SK-N-SH (cell line): ENCODE measurements around the gene PIK3CG. TPM values are rescaled to one million over a fixed set of nuclear protein-coding genes. Genes with fewer than 3 reads are reported as not detected.
A peak's percentile ranks its signal among the peaks of the same experiment; 100 is the strongest.
"Not testable (repeated sequence)": the region's sequence is repeated elsewhere in the genome, so short reads cannot be mapped to it uniquely, and the experiment has no call there.

Experiments
- CTCF ChIA-PET: fragments of 300-600, 350-600 bp; formaldehyde crosslinking; extraction: SDS; loops from one replicate; lab custom pipeline; 2021; lab: Yijun Ruan, JAX
- POLR2A ChIA-PET: fragments of 350-600 bp; sonication (Branson Sonifier 250); formaldehyde crosslinking; extraction: SDS; loops from one replicate; lab custom pipeline; 2020; ENCODE audit warnings: antibody characterized with exemption, inconsistent platforms; lab: Yijun Ruan, JAX
- DNase-seq: peaks from one replicate; pipeline ENCODE4 v3.0.0; 2012
- H2AFZ ChIP-seq: fragments of 200-600 bp; sonication (generic); 2 replicates; pipeline ENCODE4 v1.8.1; 2016; ENCODE audit warnings: antibody characterized with exemption, mild to moderate bottlenecking, low read depth
- H3F3A ChIP-seq: fragments of 200-600 bp; sonication (generic); replicated peaks from 2 replicates; pipeline ENCODE3; 2016; ENCODE audit warnings: antibody characterized with exemption, mild to moderate bottlenecking; ENCODE audit not compliant: insufficient read depth
- H3K27ac ChIP-seq, 2 experiments: fragments of 200-500 bp in 1 of 2; fragments of 200-600 bp in 1 of 2; sonication (Bioruptor generic) in 1 of 2; sonication (generic), shearing (Covaris generic) in 1 of 2; 2 replicates each; pipeline versions ENCODE4 v1.5.1 to v1.6.1; 2014 to 2016; ENCODE audit warnings: low read depth in 2 of 2, inconsistent platforms in 1 of 2, low read length in 1 of 2, mild to moderate bottlenecking in 1 of 2, mixed read lengths in 1 of 2
- H3K27me3 ChIP-seq: fragments of 200-600 bp; sonication (generic), shearing (Covaris generic); 2 replicates; pipeline ENCODE4 v1.6.1; 2016; ENCODE audit warnings: mixed run types; ENCODE audit not compliant: insufficient read depth
- H3K36me3 ChIP-seq, 2 experiments: fragments of 200-500 bp in 1 of 2; fragments of 200-600 bp in 1 of 2; sonication (Bioruptor generic) in 1 of 2; sonication (generic) in 1 of 2; replicated peaks in 1 of 2; 2 replicates each; pipeline versions ENCODE3 to v1.5.1; 2014 to 2016; ENCODE audit warnings: low read length in 1 of 2, mild to moderate bottlenecking in 1 of 2; ENCODE audit not compliant: insufficient read depth in 2 of 2, control insufficient read depth in 1 of 2
- H3K4me1 ChIP-seq, 2 experiments: fragments of 200-500 bp in 1 of 2; fragments of 200-600 bp in 1 of 2; sonication (Bioruptor generic) in 1 of 2; sonication (generic), shearing (Covaris generic) in 1 of 2; 2 replicates each; pipeline versions ENCODE4 v1.5.1 to v1.6.1; 2014 to 2016; ENCODE audit warnings: low read depth in 1 of 2, low read length in 1 of 2, mixed run types in 1 of 2; ENCODE audit not compliant: insufficient read depth in 2 of 2, control insufficient read depth in 1 of 2
- H3K4me2 ChIP-seq: fragments of 200-600 bp; sonication (generic), shearing (Covaris generic); 2 replicates; pipeline ENCODE4 v1.6.1; 2017; ENCODE audit warnings: mixed run types
- H3K4me3 ChIP-seq, 2 experiments: fragments of 200-500 bp in 1 of 2; fragments of 200-600 bp in 1 of 2; sonication (Bioruptor generic) in 1 of 2; sonication (generic), shearing (Covaris generic) in 1 of 2; 2 replicates each; pipeline versions ENCODE4 v1.5.1 to v1.8.1; 2014 to 2016; ENCODE audit warnings: low read depth in 2 of 2, inconsistent platforms in 1 of 2, low read length in 1 of 2, mild to moderate bottlenecking in 1 of 2, mixed read lengths in 1 of 2, moderate library complexity in 1 of 2
- H3K79me2 ChIP-seq: fragments of 200-600 bp; sonication (generic); 2 replicates; pipeline ENCODE4 v1.8.1; 2017; ENCODE audit warnings: mild to moderate bottlenecking; ENCODE audit not compliant: insufficient read depth
- H3K9ac ChIP-seq: fragments of 200-600 bp; sonication (generic); 2 replicates; pipeline ENCODE4 v1.6.1; 2017; ENCODE audit warnings: mixed run types
- H3K9me2 ChIP-seq: fragments of 200-600 bp; sonication (generic); 2 replicates; pipeline ENCODE4 v1.6.1; 2017; ENCODE audit warnings: mixed run types
- H3K9me3 ChIP-seq: fragments of 200-600 bp; sonication (generic); 2 replicates; pipeline ENCODE4 v1.6.1; 2017; ENCODE audit warnings: mixed run types, mild to moderate bottlenecking, moderate library complexity
- H4K20me1 ChIP-seq: fragments of 200-600 bp; sonication (generic); 2 replicates; pipeline ENCODE4 v1.6.1; 2017; ENCODE audit warnings: mild to moderate bottlenecking, mixed run types; ENCODE audit not compliant: insufficient read depth
- CHD2 ChIP-seq: fragments of 150-350 bp; IDR thresholded peaks from 2 replicates; pipeline ENCODE4 v1.6.1; 2018; ENCODE audit warnings: low read length; ENCODE audit not compliant: partially characterized antibody
- ELF1 ChIP-seq: IDR thresholded peaks from 2 replicates; pipeline ENCODE4 v1.4.0; 2012
- EP300 ChIP-seq, 2 experiments: IDR thresholded peaks; 2 replicates each; pipeline versions ENCODE4 v1.4.0 to v1.6.1; 2012; ENCODE audit warnings: borderline replicate concordance in 1 of 2, low read depth in 1 of 2, low read length in 1 of 2
- EZH2phosphoT487 ChIP-seq: fragments of 200-600 bp; sonication (generic); IDR thresholded peaks from 2 replicates; pipeline ENCODE4 v1.6.1; 2017; ENCODE audit warnings: low read depth, mixed run types, mild to moderate bottlenecking, antibody characterized with exemption, moderate library complexity, borderline replicate concordance
- FOSL2 ChIP-seq: IDR thresholded peaks from 2 replicates; pipeline ENCODE4 v1.4.0; 2012; ENCODE audit warnings: low read depth, mild to moderate bottlenecking, moderate library complexity, borderline replicate concordance
- FOXJ3 ChIP-seq: sonication (generic); formaldehyde crosslinking; IDR thresholded peaks from 2 replicates; pipeline ENCODE4 v1.5.1; 2020; ENCODE audit warnings: mild to moderate bottlenecking, missing genetic modification reagents
- FOXM1 ChIP-seq: IDR thresholded peaks from 2 replicates; pipeline ENCODE4 v1.4.0; 2012; ENCODE audit warnings: low read depth, mild to moderate bottlenecking
- GABPA ChIP-seq: IDR thresholded peaks from 2 replicates; pipeline ENCODE4 v1.4.0; 2012; ENCODE audit warnings: low read depth, mild to moderate bottlenecking
- IRF3 ChIP-seq: fragments of 150-350 bp; IDR thresholded peaks from 2 replicates; pipeline ENCODE4 v1.6.1; 2016; ENCODE audit warnings: mild to moderate bottlenecking, low read depth, low read length
- JUND ChIP-seq: IDR thresholded peaks from 2 replicates; pipeline ENCODE4 v1.4.0; 2012
- MAX ChIP-seq: IDR thresholded peaks from 2 replicates; pipeline ENCODE4 v1.4.0; 2012; ENCODE audit warnings: low read depth
- NFIC ChIP-seq: IDR thresholded peaks from 2 replicates; pipeline ENCODE4 v1.4.0; 2012; ENCODE audit warnings: borderline replicate concordance
- PBX3 ChIP-seq: IDR thresholded peaks from 2 replicates; pipeline ENCODE4; 2012
- POLR2AphosphoS5 ChIP-seq: IDR thresholded peaks from 2 replicates; pipeline ENCODE4 v1.6.1; 2012; ENCODE audit warnings: low read depth, low read length
- RCOR1 ChIP-seq: fragments of 150-350 bp; IDR thresholded peaks from 2 replicates; pipeline ENCODE4 v1.6.1; 2017; ENCODE audit warnings: antibody characterized with exemption, low read length
- TAF1 ChIP-seq: IDR thresholded peaks from 2 replicates; pipeline ENCODE4 v1.6.1; 2012; ENCODE audit warnings: low read depth, mild to moderate bottlenecking, low read length, moderate library complexity, borderline replicate concordance
- TCF12 ChIP-seq: IDR thresholded peaks from 2 replicates; pipeline ENCODE4 v1.4.0; 2012
- TEAD4 ChIP-seq: IDR thresholded peaks from 2 replicates; pipeline ENCODE4 v1.4.0; 2012; ENCODE audit warnings: mild to moderate bottlenecking, borderline replicate concordance; ENCODE audit not compliant: insufficient read depth
- USF2 ChIP-seq: fragments of 150-350 bp; IDR thresholded peaks from 2 replicates; pipeline ENCODE4 v1.6.1; 2017; ENCODE audit warnings: antibody characterized with exemption, low read length, low read depth, borderline replicate concordance
- YY1 ChIP-seq: IDR thresholded peaks from 2 replicates; pipeline ENCODE4 v1.4.0; 2012; ENCODE audit warnings: low read depth, mild to moderate bottlenecking
- WGBS: methylation state at CpG from one replicate; pipeline ENCODE4 v1.1.6; 2017; ENCODE audit warnings: low lambda C conversion rate; 5-methylcytosine and 5-hydroxymethylcytosine counted together
- polyA plus RNA-seq, 3 experiments: library from polyadenylated mRNA; depleted of rRNA; stranded (reverse); fragments of >200 nt; gene quantifications; 2 replicates each; pipeline ENCODE4 v1.2.3, GENCODE V29; 2012

PIK3CG gene
- polyA plus RNA-seq, 1 of the 3 experiments (the other 2 are of a cell fraction) = not detected

- H3K4me3 ChIP-seq = no peak overlapping the region
- H3K79me2 ChIP-seq = no peaks in the 10 kb centered on the region
- ChIA-PET CTCF (interaction anchor here (0.8 to 1.7 kb wide), 6 partner anchors 10 to 419 kb away, joined by 3 to 5 read pairs (median 3); no protein-coding TSS in a partner anchor), POLR2A (no interaction called here)
- TF ChIP-seq FOXJ3 (CRISPR knock-in tag) (no peak), YY1 (no peak), MAX (no peak), ELF1 (no peak), EZH2phosphoT487 (no peak)
- no peaks in the 10 kb centered on the region for H3K9me2 ChIP-seq
- 88% methylated on average over 1 of the region's 1 CpG for WGBS
- H3K36me3 ChIP-seq = no peaks in the 10 kb centered on the region
- no peak overlapping the region; a peak in 1 of 4 replicates for H3K27ac ChIP-seq
- no peaks in the 10 kb centered on the region for H3K9me3 ChIP-seq
- no peak overlapping the region for H3K4me2 ChIP-seq
- H3K4me1 ChIP-seq = peaks cover 0 to 5% of the 10 kb centered on the region in 2 experiments; a peak in 1 of 4 replicates
- H3K9ac ChIP-seq = no peak overlapping the region
- no peak overlapping the region for H2AFZ ChIP-seq
- H4K20me1 ChIP-seq = no peaks in the 10 kb centered on the region
- H3K27me3 ChIP-seq = no peaks in the 10 kb centered on the region
- DNase-seq = no peak
- no peaks in the 10 kb centered on the region for H3F3A ChIP-seq
These were observed 17.0 kb upstream of the PIK3CG start for GRCh38 chr7:106848049-106848448.

- POLR2A ChIA-PET = no interaction called here
- Histone ChIP-seq H3K9me3 (no peaks in the 10 kb centered on the region), H3K27me3 (no peaks in the 10 kb centered on the region), H3K4me3 (no peak overlapping the region), H3F3A (no peaks in the 10 kb centered on the region), H4K20me1 (no peaks in the 10 kb centered on the region), H3K79me2 (no peaks in the 10 kb centered on the region), H3K9me2 (no peaks in the 10 kb centered on the region), H3K36me3 (no peaks in the 10 kb centered on the region), H3K4me1 (peaks cover 0 to 5% of the 10 kb centered on the region in 2 experiments; a peak in 1 of 4 replicates), H3K4me2 (no peak overlapping the region), H3K9ac (no peak overlapping the region), H3K27ac (peak overlapping the region in 1 of 2 experiments; percentile 39; a peak in 2 of 4 replicates)
- DNase-seq = no peak
- TF ChIP-seq FOSL2 (peak; percentile 79; the same call in 1 of the 2 replicates), TEAD4 (peak; percentile 71), GABPA (no peak), IRF3 (no peak), FOXM1 (no peak), JUND (peak; percentile 59), USF2 (no peak), TCF12 (peak; percentile 62; the same call in 1 of the 2 replicates), PBX3 (peak; percentile 47), RCOR1 (no peak), CHD2 (no peak), TAF1 (no peak), POLR2AphosphoS5 (no peak), NFIC (peak; percentile 69), MAX (peak; percentile 60; the same call in 1 of the 2 replicates), EP300 (IDR thresholded peaks at IDR 0.05; ENCODE audit: borderline replicate concordance in 1 of 2, low read depth in 1 of 2, low read length in 1 of 2) (peak in 1 of 2 experiments; percentile 54; a peak in 1 of 4 replicates)
- TF ChIP-seq, all 33 proteins: peak for 8
- peak overlapping the region; percentile 0; the same call in 1 of the 2 replicates for H2AFZ ChIP-seq
- CTCF ChIA-PET = interaction anchor here (0.8 to 1.4 kb wide), 6 partner anchors 9 to 672 kb away, joined by 3 to 5 read pairs (median 3); no protein-coding TSS in a partner anchor
- WGBS = 56% methylated on average over 1 of the region's 1 CpG
These were observed 16.1 kb upstream of the PIK3CG start for GRCh38 chr7:106848851-106849442.

- POLR2A ChIA-PET = not testable (repeated sequence)
These were observed 13.4 kb upstream of the PIK3CG start for GRCh38 chr7:106851632-106852031.

More at GRCh38 chr7:106851632-106852031, 13.4 kb upstream of the PIK3CG start:
- not testable (repeated sequence) for H3K9ac ChIP-seq, H3K36me3 ChIP-seq, H4K20me1 ChIP-seq, H3K4me1 ChIP-seq, H3K4me2 ChIP-seq, H3K9me2 ChIP-seq, H3F3A ChIP-seq, H3K9me3 ChIP-seq, DNase-seq, H3K27ac ChIP-seq, H3K27me3 ChIP-seq, H3K79me2 ChIP-seq, H2AFZ ChIP-seq, H3K4me3 ChIP-seq
- CTCF ChIA-PET = interaction anchor here (0.7 kb wide), 1 partner anchor 33 kb away, joined by 3 read pairs; no protein-coding TSS in a partner anchor
- 88% methylated on average over 7 of the region's 7 CpGs for WGBS
